ENCODE measurements around the gene CCNY.

The CCNY gene

GRCh38 chr10:35331894-35332640 is 4.2 kb upstream of the CCNY start:
- no peak for TF ChIP-seq CTCF (conservative IDR thresholded peaks at IDR 0.05; ENCODE audit: low read depth, low read length)
- DNase-seq (ENCODE audit: low read depth), result peak; percentile 98
- no peak overlapping the region for H3K4me3 ChIP-seq (ENCODE audit: low read depth, low read length)

- no peak overlapping the region for H3K4me3 ChIP-seq (ENCODE audit: low read depth, low read length)
- TF ChIP-seq CTCF (conservative IDR thresholded peaks at IDR 0.05; ENCODE audit: low read depth, low read length), result no peak
- no peak for DNase-seq (ENCODE audit: low read depth)
These were observed 2.0 kb upstream of the CCNY start for GRCh38 chr10:35334297-35334696.

- H3K4me3 ChIP-seq (ENCODE audit: low read depth, low read length), result peak overlapping the region; percentile 87
- no peak for TF ChIP-seq CTCF (conservative IDR thresholded peaks at IDR 0.05; ENCODE audit: low read depth, low read length)
- no peak for DNase-seq (ENCODE audit: low read depth)
These were observed 901 bp upstream of the CCNY start for GRCh38 chr10:35335133-35336083.

- peak overlapping the region; percentile 87 for H3K4me3 ChIP-seq (ENCODE audit: low read depth, low read length)
- DNase-seq (ENCODE audit: low read depth), result no peak
- no peak for TF ChIP-seq CTCF (conservative IDR thresholded peaks at IDR 0.05; ENCODE audit: low read depth, low read length)
These were observed 863 bp downstream of the CCNY start for GRCh38 chr10:35336921-35337823.

GRCh38 chr10:35339942-35340341 is 3.6 kb downstream of the CCNY start:
- DNase-seq (ENCODE audit: low read depth), result no peak
- no peak for TF ChIP-seq CTCF (conservative IDR thresholded peaks at IDR 0.05; ENCODE audit: low read depth, low read length)
- H3K4me3 ChIP-seq (ENCODE audit: low read depth, low read length), result no peak overlapping the region

GRCh38 chr10:35340975-35341374 is 4.7 kb downstream of the CCNY start:
- no peak for TF ChIP-seq CTCF (conservative IDR thresholded peaks at IDR 0.05; ENCODE audit: low read depth, low read length)
- H3K4me3 ChIP-seq (ENCODE audit: low read depth, low read length), result no peak overlapping the region
- no peak for DNase-seq (ENCODE audit: low read depth)

All from choroid plexus epithelial cell (primary cell).